PC-3 (cell line): ENCODE results near the gene RPL36A.

Source experiments
- CTCF ChIP-seq: fragments of 300-600 bp; sonication (generic); conservative IDR thresholded peaks from 2 replicates; pipeline ENCODE4 v1.5.1; 2017; ENCODE audit warnings: antibody characterized with exemption, low read depth, mild to moderate bottlenecking, low read length
- EZH2 ChIP-seq: fragments of 300-600 bp; sonication (generic); IDR thresholded peaks from one replicate; pipeline ENCODE4 v1.6.1; 2017; ENCODE audit warnings: antibody characterized with exemption, mild to moderate bottlenecking, low read length; ENCODE audit not compliant: unreplicated experiment

- no peak for TF ChIP-seq CTCF
- no peak for TF ChIP-seq EZH2
Observed at GRCh38 chrX:101430457-101431078, 39.8 kb downstream of the RPL36A start.
